GM12878 (cell line): Measurements from ENCODE around the gene TARBP2. TPM values are rescaled to one million over a fixed set of nuclear protein-coding genes. Genes with fewer than 3 reads are reported as not detected.

Source experiments
- ATF7 ChIP-seq: fragments of 450-650 bp; IDR thresholded peaks from 2 replicates; pipeline ENCODE4 v1.6.1; 2016; ENCODE audit warnings: low read depth, mild to moderate bottlenecking
- CTCF ChIP-seq, 3 experiments: IDR thresholded peaks in 2 of 3; conservative IDR thresholded peaks in 1 of 3; 2 replicates each; pipeline ENCODE4 v1.5.1; 2011; ENCODE audit warnings: low read depth in 3 of 3, low read length in 3 of 3, mild to moderate bottlenecking in 3 of 3, control low read depth in 2 of 3, moderate library complexity in 2 of 3, inconsistent platforms in 1 of 3, mixed read lengths in 1 of 3; ENCODE audit not compliant: control insufficient read depth in 2 of 3, insufficient read depth in 1 of 3; ENCODE audit errors: extremely low read depth in 1 of 3
- DPF2 ChIP-seq: fragments of 450-650 bp; IDR thresholded peaks from 2 replicates; pipeline ENCODE4 v1.6.1; 2017; ENCODE audit warnings: mild to moderate bottlenecking
- HDAC2 ChIP-seq: fragments of 200-600 bp; sonication (generic); IDR thresholded peaks from 2 replicates; pipeline ENCODE4 v1.6.1; 2017
- MEF2A ChIP-seq: IDR thresholded peaks from 2 replicates; pipeline ENCODE4 v1.6.1; 2011; ENCODE audit warnings: low read depth, mild to moderate bottlenecking, low read length, moderate library complexity; ENCODE audit not compliant: insufficient read depth
- NKRF ChIP-seq: fragments of 450-650 bp; conservative IDR thresholded peaks from 2 replicates; pipeline ENCODE4 v1.6.1; 2017; ENCODE audit warnings: mild to moderate bottlenecking, moderate library complexity
- PML ChIP-seq: IDR thresholded peaks from 2 replicates; pipeline ENCODE4 v1.6.1; 2012; ENCODE audit warnings: low read length, inconsistent platforms
- POLR2AphosphoS2 ChIP-seq: IDR thresholded peaks from 2 replicates; pipeline ENCODE4 v1.6.1; 2011; ENCODE audit warnings: low read depth, mild to moderate bottlenecking, low read length, improper control_type of control experiment, moderate library complexity
- POU2F2 ChIP-seq: IDR thresholded peaks from 3 replicates; pipeline ENCODE4 v1.6.1; 2011; ENCODE audit warnings: low read depth, mild to moderate bottlenecking, low read length, borderline replicate concordance
- ZNF687 ChIP-seq: fragments of 450-650 bp; IDR thresholded peaks from 2 replicates; pipeline ENCODE4 v1.6.1; 2017; ENCODE audit warnings: mild to moderate bottlenecking, moderate library complexity
- polyA plus RNA-seq, 11 experiments: library from polyadenylated mRNA; depleted of rRNA in 4 of 11; unstranded in 6 of 11; stranded (reverse) in 5 of 11; fragments of >200 nt; fragmentation: Nextera tagmentation in 4 of 11; fragmentation: Illumina TruSeq in 1 of 11; extraction: Ambion mirVana in 4 of 11; extraction: Trizol in 1 of 11; gene quantifications; 1 replicate in 1 of 11; 2 replicates in 10 of 11; pipeline versions ENCODE4 v1.2.1 to v1.2.3, GENCODE V29; 2011 to 2016; ENCODE audit warnings: inconsistent platforms in 2 of 11, missing spikeins in 2 of 11, low read depth in 1 of 11
- total RNA-seq, 4 experiments: library from RNA; depleted of rRNA in 3 of 4; stranded (reverse); fragments of >200 nt in 3 of 4; fragmentation: Illumina TruSeq in 1 of 4; extraction: Trizol in 1 of 4; gene quantifications; 2 replicates each; pipeline versions ENCODE4 v1.2.1 to v1.2.3, GENCODE V29; 2013 to 2021

TARBP2 gene
- total and polyA plus RNA-seq, 10 of the 15 experiments (the other 5 are each of a cell fraction or from before 2014, with no cell fraction given), result 5.5 to 60.1 (median 36.8) TPM

GRCh38 chr12:53452159-53453077, 48.7 kb upstream of the TARBP2 start (continued):
- 0 out of 2 replicates have a peak, but pooled peaks have one; percentile 40 for TF ChIP-seq ZNF687
- no peak for TF ChIP-seq ATF7
- TF ChIP-seq DPF2, result peak; percentile 47; the same call in 1 of the 2 replicates
- TF ChIP-seq POLR2AphosphoS2, result peak; percentile 20; the same call in 1 of the 2 replicates
- no peak for TF ChIP-seq HDAC2
- no peak for TF ChIP-seq MEF2A
- no peak for TF ChIP-seq POU2F2
- peak; percentile 72; the same call in 1 of the 2 replicates for TF ChIP-seq PML
- peak; percentile 28 to 49 (median 49); a peak in 5 of 6 replicates for TF ChIP-seq CTCF (IDR thresholded peaks at IDR 0.05 in 2 of 3, conservative IDR thresholded peaks at IDR 0.05 in 1 of 3; ENCODE audit: control insufficient read depth in 2 of 3, extremely low read depth in 1 of 3, insufficient read depth in 1 of 3, low read depth in 3 of 3, low read length in 3 of 3)
- TF ChIP-seq NKRF, result peak; percentile 69
